ENCODE measurements around the gene KRTAP5-6.
A peak's percentile ranks its signal among the peaks of the same experiment; 100 is the strongest.

The KRTAP5-6 gene, protein sequence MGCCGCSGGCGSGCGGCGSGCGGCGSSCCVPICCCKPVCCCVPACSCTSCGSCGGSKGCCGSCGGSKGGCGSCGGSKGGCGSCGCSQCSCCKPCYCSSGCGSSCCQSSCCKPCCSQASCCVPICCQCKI

DNA sequence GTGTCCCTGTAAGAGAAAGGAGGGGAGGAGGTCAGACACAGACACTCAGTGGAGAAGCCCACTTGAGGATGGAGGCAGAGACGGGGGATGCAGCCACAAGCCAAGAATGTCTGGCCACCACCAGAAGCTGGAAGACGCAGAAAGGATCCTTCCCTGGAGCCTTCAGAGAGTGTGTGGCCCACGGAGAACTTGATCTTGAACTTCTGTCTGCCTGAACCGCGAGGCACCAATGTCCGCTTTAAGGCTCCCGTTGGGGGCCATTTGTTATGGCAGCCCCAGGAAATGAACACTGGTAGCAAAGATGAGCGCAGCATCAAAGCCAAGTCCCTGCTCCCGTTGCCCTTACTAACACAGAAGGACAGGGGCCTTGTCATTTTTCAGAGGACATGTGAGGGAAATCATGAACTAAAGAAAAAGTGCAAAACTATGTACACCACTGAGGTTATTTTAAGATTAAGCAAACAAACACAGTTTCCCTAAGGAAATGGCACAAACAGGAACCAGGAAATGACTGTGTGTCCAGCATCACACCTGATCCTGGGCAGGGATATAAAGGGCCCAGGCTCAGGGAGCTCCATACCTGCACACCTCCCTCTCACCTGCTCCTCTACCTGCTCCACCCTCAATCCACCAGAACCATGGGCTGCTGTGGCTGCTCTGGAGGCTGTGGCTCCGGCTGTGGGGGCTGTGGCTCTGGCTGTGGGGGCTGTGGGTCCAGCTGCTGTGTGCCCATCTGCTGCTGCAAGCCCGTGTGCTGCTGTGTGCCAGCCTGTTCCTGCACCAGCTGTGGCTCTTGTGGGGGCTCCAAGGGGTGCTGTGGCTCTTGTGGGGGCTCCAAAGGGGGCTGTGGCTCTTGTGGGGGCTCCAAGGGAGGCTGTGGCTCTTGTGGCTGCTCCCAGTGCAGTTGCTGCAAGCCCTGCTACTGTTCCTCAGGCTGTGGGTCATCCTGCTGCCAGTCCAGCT lies at the start of gene KRTAP5-6:
KRTAP5-6 (plus strand) TSS at position 588 of the 963 bp plus-strand sequence; CDS start at position 639, 51 bp downstream.
- DNase-seq, result no peak

GRCh38 chr11:1647901-1648652 lies 48.9 kb upstream of the KRTAP5-6 start:
- no peak for DNase-seq

- no peak for DNase-seq
Observed at GRCh38 chr11:1648653-1649420, 48.2 kb upstream of the KRTAP5-6 start.

- DNase-seq, result no peak
Observed at GRCh38 chr11:1650034-1650917, 46.7 kb upstream of the KRTAP5-6 start.

- DNase-seq, result no peak
Observed at GRCh38 chr11:1650918-1651262, 46.1 kb upstream of the KRTAP5-6 start.

- DNase-seq, result no peak
Observed at GRCh38 chr11:1651411-1651980, 45.5 kb upstream of the KRTAP5-6 start.

DNA sequence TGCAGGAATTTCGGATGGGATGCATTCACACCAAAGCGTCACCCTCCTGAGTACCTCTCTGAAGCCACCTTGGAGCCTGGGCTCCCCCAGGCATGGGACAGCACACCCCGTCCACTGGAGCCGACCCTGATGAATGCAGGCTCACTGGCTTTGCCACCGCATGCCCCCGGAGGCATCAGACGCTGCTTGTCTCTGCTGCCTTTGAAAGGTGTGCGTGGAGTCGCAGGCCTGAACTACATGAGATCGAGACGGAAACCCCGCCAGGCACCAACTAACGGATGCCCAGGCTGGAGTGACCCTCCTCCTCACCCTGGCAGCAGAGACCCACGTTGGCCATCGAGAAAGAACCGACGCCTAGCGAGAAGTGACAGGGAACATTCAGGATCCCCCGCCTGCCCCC lies 45.0 kb upstream of the KRTAP5-6 start:
- DNase-seq, result no peak

- no peak for DNase-seq
Observed at GRCh38 chr11:1652442-1652770, 44.6 kb upstream of the KRTAP5-6 start.

GRCh38 chr11:1652771-1653540 lies 44.0 kb upstream of the KRTAP5-6 start:
- peak; percentile 41 for DNase-seq

DNA sequence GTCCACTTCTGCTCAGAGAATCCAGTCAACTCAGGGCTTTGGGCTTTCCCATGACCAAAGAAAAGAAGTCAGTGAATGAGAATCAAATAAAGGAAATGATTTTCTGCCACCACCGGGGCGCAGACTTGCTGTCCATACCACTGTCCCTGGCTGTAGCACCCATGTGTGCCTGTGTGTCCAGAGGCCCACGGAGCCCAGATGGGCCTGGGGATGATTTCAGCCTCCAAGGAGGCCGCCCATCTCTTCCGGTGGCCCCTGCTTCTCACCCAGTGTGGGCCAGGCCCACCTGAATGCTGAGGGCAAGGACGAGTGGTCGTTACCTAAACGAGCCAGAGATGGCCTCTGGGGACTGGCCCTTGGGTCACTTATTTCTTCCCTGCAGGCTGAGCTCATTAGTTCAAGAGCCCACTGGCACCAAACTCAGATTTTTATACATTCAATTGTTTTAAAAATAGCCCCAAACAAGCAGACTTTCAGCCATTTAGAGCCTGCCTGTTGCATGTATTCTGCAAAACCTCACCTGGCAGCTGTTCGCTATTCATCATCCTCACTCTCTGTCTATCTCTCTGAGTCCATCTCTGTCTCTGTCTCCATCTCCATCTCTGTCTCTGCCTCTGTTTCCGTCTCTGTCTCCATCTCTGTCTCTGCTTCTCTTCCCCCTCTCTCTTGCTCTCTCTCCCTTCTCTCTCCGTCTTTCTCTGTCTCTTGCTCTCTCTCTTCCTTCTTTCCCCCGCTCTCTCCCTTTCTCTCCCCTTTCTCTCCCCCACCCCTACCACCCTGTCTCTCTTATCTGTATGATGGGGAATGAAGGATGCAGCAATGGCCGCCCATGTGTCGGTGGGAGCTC lies 43.2 kb upstream of the KRTAP5-6 start:
- DNase-seq, result no peak

- no peak for DNase-seq
Observed at GRCh38 chr11:1654388-1655167, 42.4 kb upstream of the KRTAP5-6 start.

GRCh38 chr11:1655168-1656060 lies 41.6 kb upstream of the KRTAP5-6 start:
- DNase-seq, result no peak

DNA sequence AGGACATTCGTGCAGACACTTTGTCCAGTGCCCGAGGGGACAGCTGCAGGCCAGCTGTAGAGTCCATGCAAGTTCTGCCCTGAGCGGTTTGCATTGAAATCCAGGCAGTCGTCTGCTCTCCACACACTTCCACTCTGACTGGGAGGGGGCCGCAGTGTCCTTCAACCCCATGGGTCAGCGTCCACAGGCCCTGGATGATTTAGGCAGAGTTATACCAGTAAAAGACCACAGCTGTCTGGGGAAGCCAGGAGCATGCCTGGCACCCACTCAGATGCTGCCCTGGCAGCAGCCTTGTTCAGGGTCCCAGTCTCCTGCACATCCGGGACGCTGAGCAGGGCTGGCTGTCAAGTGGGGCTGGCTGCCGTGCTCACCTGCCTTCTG lies 40.9 kb upstream of the KRTAP5-6 start:
- DNase-seq, result no peak

DNA sequence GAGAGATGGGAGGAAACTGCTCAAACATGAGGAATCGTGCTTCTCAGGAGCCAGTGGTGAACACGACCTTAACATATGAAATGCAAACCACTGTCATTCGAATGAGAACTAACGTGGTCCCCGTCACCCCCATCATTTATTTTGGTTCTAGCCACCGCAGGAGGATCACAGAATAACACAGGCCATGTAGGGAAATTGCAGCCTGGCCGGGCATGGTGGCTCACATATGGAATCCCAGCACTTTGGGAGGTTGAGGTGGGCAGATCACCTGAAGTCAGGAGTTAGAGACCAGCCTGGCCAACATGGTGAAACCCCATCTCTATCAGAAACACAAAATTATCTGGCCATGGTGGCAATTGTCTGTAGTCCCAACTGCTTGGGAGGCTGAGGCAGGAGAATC lies 40.3 kb upstream of the KRTAP5-6 start:
- no peak for DNase-seq

DNA sequence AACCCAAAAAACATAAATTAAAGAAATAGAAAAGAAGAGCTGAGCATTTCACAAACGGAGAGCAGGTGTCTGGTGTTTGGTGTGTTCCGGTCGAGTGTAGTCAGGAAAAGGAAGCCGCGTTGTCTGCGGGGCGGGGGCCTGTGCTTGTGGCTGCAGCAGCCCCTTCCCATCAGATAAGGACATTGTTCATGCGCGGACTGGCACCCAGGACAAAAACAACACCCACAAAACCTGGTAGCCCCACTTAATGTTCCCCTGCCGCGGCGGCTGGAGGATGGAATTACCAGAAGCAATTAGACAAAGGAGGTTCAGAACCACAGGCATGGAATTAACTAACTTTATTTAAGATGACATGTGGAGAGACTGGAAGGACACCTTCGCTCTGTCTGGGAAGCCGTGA lies 37.5 kb upstream of the KRTAP5-6 start:
- no peak for DNase-seq

DNA sequence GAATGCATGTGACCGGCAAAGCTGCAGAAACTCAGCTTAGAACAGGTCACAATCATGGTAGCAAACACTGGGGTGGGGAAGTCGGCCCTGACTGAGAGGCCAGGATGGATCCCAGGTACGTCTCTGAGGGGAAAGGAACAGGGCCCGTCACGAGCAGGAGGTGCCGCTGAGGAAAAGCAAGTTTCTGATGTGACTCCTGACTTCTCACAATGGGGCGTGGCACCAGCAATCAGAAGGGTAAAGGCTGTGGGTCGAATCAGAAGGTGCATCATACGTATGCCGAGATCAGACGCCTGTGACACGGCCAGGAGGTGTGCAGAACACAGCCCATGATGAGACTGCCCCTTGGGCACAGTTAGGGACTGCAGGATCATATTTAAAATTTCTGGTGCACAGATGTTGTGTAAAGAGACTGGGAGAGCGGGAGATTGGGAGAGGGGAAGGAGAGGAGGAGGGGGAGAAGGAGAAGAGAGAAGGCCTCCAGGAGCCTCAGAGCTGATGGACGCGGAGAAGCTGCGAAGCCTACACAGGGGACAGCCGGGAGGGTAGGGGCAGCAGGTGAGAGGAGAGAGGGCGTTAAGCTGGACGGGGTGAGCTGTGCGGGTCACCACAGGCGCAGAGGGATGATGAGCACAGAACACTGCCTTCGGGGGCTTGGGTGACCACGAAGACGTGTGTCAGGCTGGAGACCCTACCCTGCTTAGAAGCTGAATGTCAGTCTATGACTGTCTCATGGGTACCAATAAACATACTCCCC lies 36.7 kb upstream of the KRTAP5-6 start:
- DNase-seq, result no peak
